Activated T-helper 2 cell treated with anti-CD3 and anti-CD28 coated beads, Interferon-gamma antibody, Interleukin-2, Interleukin-4, amounts not matched to agents 10 μg/mL and 5 μg/mL and 100 μg/mL, durations not matched to agents 14 hours and 24 hours and 36 hours (primary cell): Measurements from ENCODE around the gene HOXD11. TPM values are rescaled to one million over a fixed set of nuclear protein-coding genes. Genes with fewer than 3 reads are reported as not detected.

Source experiments
- DNase-seq: peaks from one replicate; pipeline ENCODE4 v3.0.0; 2021; ENCODE audit warnings: low spot score
- H3K27ac Mint-ChIP-seq: one replicate; pipeline ENCODE4 v1.8.0; 2021; ENCODE audit warnings: mixed read lengths
- H3K27me3 Mint-ChIP-seq: one replicate; pipeline ENCODE4 v1.8.0; 2021; ENCODE audit warnings: low read depth, mixed read lengths
- H3K36me3 Mint-ChIP-seq: one replicate; pipeline ENCODE4 v1.8.0; 2021; ENCODE audit warnings: low read depth, mixed read lengths
- H3K4me1 Mint-ChIP-seq: one replicate; pipeline ENCODE4 v1.8.0; 2021; ENCODE audit warnings: low read depth, mixed read lengths
- H3K4me3 Mint-ChIP-seq: one replicate; pipeline ENCODE4 v1.8.0; 2021; ENCODE audit warnings: low read depth, mild to moderate bottlenecking, moderate library complexity, mixed read lengths
- H3K9me3 Mint-ChIP-seq: one replicate; pipeline ENCODE4 v1.8.0; 2021; ENCODE audit warnings: mixed read lengths
- intact Hi-C: fragments of 100-400 bp; cut with micrococcal nuclease; formaldehyde crosslinking; loops from one replicate; pipeline ENCODE4 v1.15.1; 2023
- total RNA-seq: library from RNA; stranded (reverse); gene quantifications from 2 replicates; pipeline ENCODE4 v1.2.3, GENCODE V29; 2022

The HOXD11 gene
- total RNA-seq, 1 donor from 2014 or later = not detected

GRCh38 chr2:176076063-176076462, 31.0 kb upstream of the HOXD11 start:
- H3K36me3 Mint-ChIP-seq = peaks cover 4% of the 10 kb centered on the region
- peaks cover 3% of the 10 kb centered on the region for H3K9me3 Mint-ChIP-seq
- H3K27ac Mint-ChIP-seq = no peak overlapping the region
- H3K27me3 Mint-ChIP-seq = peaks cover 73% of the 10 kb centered on the region
- no peak for DNase-seq
- peaks cover 5% of the 10 kb centered on the region for H3K4me1 Mint-ChIP-seq
- intact Hi-C loops = loop anchor here (2.0 to 5.0 kb wide), 2 partner anchors 55 to 1739 kb away; no protein-coding TSS in a partner anchor
- H3K4me3 Mint-ChIP-seq = no peak overlapping the region

DNA sequence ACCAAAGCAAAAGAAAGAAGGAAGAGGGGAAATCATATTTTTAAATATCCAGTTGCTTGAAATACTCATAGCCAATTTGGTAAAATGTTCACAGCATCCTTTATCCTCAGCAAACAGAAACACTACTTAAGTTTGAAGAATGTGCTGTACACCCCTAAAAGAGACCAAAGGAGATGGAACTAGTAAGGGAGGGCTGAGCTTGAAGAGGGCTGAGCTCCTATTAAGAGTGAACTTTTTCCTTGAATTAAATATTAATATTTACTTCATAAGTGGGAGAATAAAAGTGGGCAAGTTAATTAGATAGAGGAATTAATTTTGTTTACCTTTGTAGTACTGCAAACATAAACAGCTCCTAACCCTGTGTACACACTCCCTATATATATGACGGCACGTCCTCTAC, 30.3 kb upstream of the HOXD11 start:
- Mint-ChIP-seq H3K4me1 (peaks cover 5% of the 10 kb centered on the region), H3K4me3 (no peak overlapping the region), H3K27ac (no peak overlapping the region), H3K27me3 (peaks cover 73% of the 10 kb centered on the region), H3K9me3 (peaks cover 3% of the 10 kb centered on the region), H3K36me3 (peaks cover 4% of the 10 kb centered on the region)
- intact Hi-C loops = loop anchor here (2.0 to 5.0 kb wide), 2 partner anchors 54 to 1739 kb away; no protein-coding TSS in a partner anchor
- DNase-seq = no peak

GRCh38 chr2:176078541-176079284, 28.4 kb upstream of the HOXD11 start:
- DNase-seq = no peak
- H3K36me3 Mint-ChIP-seq = peaks cover 4% of the 10 kb centered on the region
- intact Hi-C loops = loop anchor here (1.0 to 5.0 kb wide), 3 partner anchors 9 to 1741 kb away; no protein-coding TSS in a partner anchor
- H3K9me3 Mint-ChIP-seq = peaks cover 3% of the 10 kb centered on the region
- H3K27ac Mint-ChIP-seq = no peak overlapping the region
- peaks cover 5% of the 10 kb centered on the region for H3K4me1 Mint-ChIP-seq
- H3K4me3 Mint-ChIP-seq = no peak overlapping the region
- peaks cover 67% of the 10 kb centered on the region for H3K27me3 Mint-ChIP-seq

DNA sequence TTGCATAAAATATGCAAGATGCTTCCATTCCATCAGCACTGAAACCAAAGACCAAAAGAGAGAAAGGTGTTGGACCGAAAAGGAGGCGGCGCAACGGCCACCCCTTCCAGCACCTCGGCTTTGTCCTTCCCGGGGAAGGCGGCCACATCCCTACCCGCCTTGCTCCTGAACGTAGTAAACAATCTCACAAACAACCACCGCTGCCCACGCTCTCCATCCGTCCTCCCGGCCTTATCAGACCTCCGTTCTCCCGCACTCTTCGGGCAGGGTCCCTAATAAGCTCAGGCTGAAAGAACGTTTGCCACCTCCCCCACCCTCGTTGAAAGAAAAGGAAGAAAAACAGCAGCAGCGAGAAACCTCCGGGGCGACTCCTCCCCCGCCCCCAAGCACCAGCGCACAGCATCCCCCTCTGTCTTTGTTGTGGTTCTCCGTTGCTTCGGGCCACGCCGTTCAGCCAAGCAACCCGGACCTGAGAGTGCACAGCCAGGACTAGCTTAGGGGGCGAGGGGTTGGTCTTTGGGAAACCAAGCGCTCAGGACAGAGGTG, 27.7 kb upstream of the HOXD11 start:
- Mint-ChIP-seq H3K4me3 (no peak overlapping the region), H3K27ac (peak overlapping the region; percentile 76)
- intact Hi-C loops = loop anchor here (2.0 to 5.0 kb wide), 2 partner anchors 31 to 1742 kb away; no protein-coding TSS in a partner anchor

GRCh38 chr2:176079831-176080539, 27.1 kb upstream of the HOXD11 start:
- H3K27ac Mint-ChIP-seq = peak overlapping the region; percentile 76
- intact Hi-C loops = loop anchor here (2.0 to 5.0 kb wide), 3 partner anchors 31 to 1743 kb away; no protein-coding TSS in a partner anchor
- no peak overlapping the region for H3K4me3 Mint-ChIP-seq

More for the DNA sequence above, 27.7 kb upstream of the HOXD11 start:
- peaks cover 69% of the 10 kb centered on the region for H3K27me3 Mint-ChIP-seq
- H3K9me3 Mint-ChIP-seq = peaks cover 3% of the 10 kb centered on the region
- DNase-seq = no peak
- H3K36me3 Mint-ChIP-seq = peaks cover 4% of the 10 kb centered on the region
- H3K4me1 Mint-ChIP-seq = peaks cover 5% of the 10 kb centered on the region

DNA sequence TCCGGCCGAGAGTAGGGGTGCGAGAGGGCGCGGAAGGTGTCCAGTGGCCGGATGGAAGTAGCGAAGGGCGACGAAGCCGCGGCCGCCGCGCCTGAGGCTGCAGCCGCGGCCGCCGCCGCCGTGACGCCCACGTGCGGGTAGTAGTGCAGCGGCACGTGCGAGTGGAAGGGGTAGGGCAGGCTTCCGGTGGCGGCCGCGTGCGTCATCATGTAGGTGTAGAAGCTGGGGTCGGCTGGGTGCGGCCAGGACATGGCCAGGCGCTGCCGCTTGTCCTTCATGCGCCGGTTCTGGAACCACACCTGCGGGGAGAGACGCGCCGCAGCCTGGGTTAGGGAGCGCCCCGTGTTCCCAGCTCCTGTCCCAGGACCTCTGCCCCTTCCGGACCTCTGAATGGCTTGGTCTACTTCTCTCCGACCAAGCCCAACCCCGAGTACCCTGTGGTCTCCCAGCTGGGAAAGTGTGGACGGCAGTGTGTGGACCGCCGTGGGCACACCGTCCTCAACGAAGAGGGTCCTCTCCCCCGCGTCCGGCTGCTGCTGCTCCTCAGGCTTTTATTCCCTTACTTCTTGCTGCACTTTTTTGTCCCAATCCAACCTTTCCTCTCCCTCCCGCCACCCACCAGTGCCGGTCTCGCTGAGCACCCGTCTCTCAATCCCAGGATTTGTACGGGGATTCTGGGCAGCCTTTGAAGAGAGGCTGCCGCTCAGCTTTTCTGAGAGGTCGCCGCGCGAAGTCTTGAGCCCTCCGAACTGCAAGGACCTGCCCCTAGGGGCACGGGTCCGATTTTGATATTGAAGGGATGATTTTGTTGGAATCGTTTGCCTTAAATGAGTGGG, 26.3 kb upstream of the HOXD11 start:
- H3K36me3 Mint-ChIP-seq = peaks cover 4% of the 10 kb centered on the region
- H3K27me3 Mint-ChIP-seq = peaks cover 65% of the 10 kb centered on the region
- no peak for DNase-seq
- H3K9me3 Mint-ChIP-seq = peaks cover 3% of the 10 kb centered on the region
- no peak overlapping the region for H3K4me3 Mint-ChIP-seq
- peak overlapping the region; percentile 38 for H3K27ac Mint-ChIP-seq
- intact Hi-C loops = loop anchor here (2.0 kb wide), 1 partner anchor 82 kb away; no protein-coding TSS in a partner anchor
- peaks cover 5% of the 10 kb centered on the region for H3K4me1 Mint-ChIP-seq

More at GRCh38 chr2:176079831-176080539, 27.1 kb upstream of the HOXD11 start:
- peaks cover 3% of the 10 kb centered on the region for H3K9me3 Mint-ChIP-seq
- peaks cover 5% of the 10 kb centered on the region for H3K4me1 Mint-ChIP-seq
- no peak for DNase-seq
- H3K36me3 Mint-ChIP-seq = peaks cover 4% of the 10 kb centered on the region
- peaks cover 69% of the 10 kb centered on the region for H3K27me3 Mint-ChIP-seq

GRCh38 chr2:176081376-176081836, 25.7 kb upstream of the HOXD11 start:
- H3K9me3 Mint-ChIP-seq = peaks cover 3% of the 10 kb centered on the region
- no peak for DNase-seq
- H3K4me3 Mint-ChIP-seq = no peak overlapping the region
- peaks cover 4% of the 10 kb centered on the region for H3K36me3 Mint-ChIP-seq
- intact Hi-C loops = loop anchor here (2.0 kb wide), 1 partner anchor 81 kb away; no protein-coding TSS in a partner anchor
- H3K27me3 Mint-ChIP-seq = peaks cover 63% of the 10 kb centered on the region
- peaks cover 5% of the 10 kb centered on the region for H3K4me1 Mint-ChIP-seq
- peak overlapping the region; percentile 46 for H3K27ac Mint-ChIP-seq

DNA sequence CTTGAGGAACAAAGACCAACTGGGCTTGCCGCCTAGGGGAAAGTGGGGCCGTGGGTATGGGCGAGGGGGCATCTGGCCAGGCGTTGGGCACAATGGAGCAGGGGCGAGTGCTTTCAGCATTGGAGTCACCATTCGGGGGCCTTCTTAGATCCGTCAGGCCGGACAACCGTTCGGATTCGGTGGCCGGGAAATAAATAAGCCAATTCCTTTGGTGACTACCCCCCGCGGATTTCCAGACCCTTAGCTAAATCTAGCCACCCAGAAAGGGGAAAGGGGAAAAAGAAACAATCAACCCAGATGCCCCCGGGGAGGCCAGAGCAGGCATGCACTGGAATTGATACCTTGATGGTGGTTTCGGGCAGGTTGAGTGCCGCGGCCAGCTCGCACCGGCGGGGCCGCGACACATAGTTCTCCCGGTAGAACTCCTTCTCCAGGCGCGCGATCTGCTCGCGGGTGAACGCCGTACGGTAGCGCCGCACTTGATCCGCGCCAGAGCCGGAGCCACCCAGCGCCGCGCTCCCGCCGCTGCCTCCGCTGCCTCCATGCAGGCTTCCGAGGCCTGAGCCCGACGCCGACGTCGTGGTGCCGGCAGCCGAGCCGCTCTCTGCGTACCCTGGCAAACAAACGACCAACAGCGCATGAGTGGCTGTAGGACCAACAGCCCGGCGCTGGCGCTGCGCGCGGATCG, 25.1 kb upstream of the HOXD11 start:
- DNase-seq = no peak
- Mint-ChIP-seq H3K36me3 (peaks cover 4% of the 10 kb centered on the region), H3K9me3 (peaks cover 3% of the 10 kb centered on the region), H3K4me3 (no peak overlapping the region), H3K27ac (peak overlapping the region; percentile 46), H3K27me3 (peaks cover 65% of the 10 kb centered on the region), H3K4me1 (peaks cover 5% of the 10 kb centered on the region)
- intact Hi-C loops = loop anchor here (2.0 kb wide), 2 partner anchors 15 to 81 kb away; no protein-coding TSS in a partner anchor

- Mint-ChIP-seq H3K4me1 (peaks cover 5% of the 10 kb centered on the region), H3K36me3 (peaks cover 4% of the 10 kb centered on the region), H3K27ac (no peak overlapping the region), H3K27me3 (peaks cover 66% of the 10 kb centered on the region), H3K4me3 (no peak overlapping the region), H3K9me3 (peaks cover 3% of the 10 kb centered on the region)
- no peak for DNase-seq
- intact Hi-C loops = loop anchor here (2.0 kb wide), 1 partner anchor 14 kb away; no protein-coding TSS in a partner anchor
These were observed 24.6 kb upstream of the HOXD11 start for GRCh38 chr2:176082525-176082823.

GRCh38 chr2:176082824-176083751, 24.0 kb upstream of the HOXD11 start:
- intact Hi-C loops = loop anchor here (2.0 kb wide), 1 partner anchor 14 kb away; no protein-coding TSS in a partner anchor
- Mint-ChIP-seq H3K36me3 (peaks cover 4% of the 10 kb centered on the region), H3K4me3 (no peak overlapping the region), H3K27ac (peak overlapping the region; percentile 33), H3K27me3 (peaks cover 72% of the 10 kb centered on the region), H3K9me3 (peaks cover 3% of the 10 kb centered on the region), H3K4me1 (peaks cover 5% of the 10 kb centered on the region)
- no peak for DNase-seq
